Lung microvascular endothelial cell (primary cell): ENCODE measurements around the gene CFAP100. TPM values are rescaled to one million over a fixed set of nuclear protein-coding genes. Genes with fewer than 3 reads are reported as not detected.

ENCODE experiments used
- DNase-seq, 2 donors: peaks; one replicate each; pipeline versions ENCODE4 v3.0.0 to v3.0.0-alpha.2; 2010; ENCODE audit warnings: low read depth in 2 of 2
- total RNA-seq: library from RNA; depleted of rRNA; stranded (reverse); fragments of >200 nt; gene quantifications from 2 replicates; pipeline ENCODE4 v1.2.1, GENCODE V29; 2014

CFAP100 gene
- total RNA-seq, 1 donor from 2014 or later, result not detected

- peak in 1 of 2 donors; percentile 62 for DNase-seq
Measured at GRCh38 chr3:126356373-126357264, 38.1 kb upstream of the CFAP100 start.

DNA sequence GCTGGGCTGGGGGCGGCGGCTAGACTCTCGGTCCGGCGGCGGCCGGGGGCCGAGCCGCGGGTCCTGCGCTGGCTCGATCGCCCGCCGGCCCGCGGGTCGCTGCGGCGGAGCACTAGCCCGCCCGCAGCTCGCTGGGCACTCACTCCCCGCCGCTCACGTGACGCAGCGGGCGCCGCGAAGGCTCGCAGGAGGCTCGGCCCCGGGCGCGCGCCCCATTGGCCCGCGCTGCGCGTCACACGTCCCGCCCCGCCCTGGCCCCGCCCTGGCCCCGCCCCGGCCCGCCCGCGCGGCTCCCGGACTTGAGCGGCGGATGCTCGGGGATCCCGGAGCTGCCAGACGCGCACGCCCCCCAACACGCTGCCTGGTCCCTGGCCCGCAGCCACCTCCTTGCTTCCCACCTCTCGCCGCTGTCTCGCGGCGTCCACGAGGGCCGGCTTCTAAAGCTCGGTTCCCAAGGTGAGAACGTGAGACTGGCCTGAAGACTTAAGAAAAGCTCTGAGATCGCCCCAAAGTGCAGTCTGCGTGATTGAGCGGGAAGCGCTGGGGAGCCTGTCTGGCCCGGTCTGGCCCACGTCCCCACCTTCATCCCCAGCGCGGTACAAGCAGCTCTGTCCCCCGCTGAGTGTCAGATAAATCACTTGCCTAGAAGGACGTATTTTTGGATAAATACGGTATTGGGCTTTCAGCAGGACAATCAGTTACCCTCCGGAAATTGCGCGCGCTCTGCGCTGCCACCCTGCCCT lies 37.2 kb upstream of the CFAP100 start, which contains the start of gene KLF15:
Gene KLF15 (minus strand): TSS at position 114 of the 743 bp plus-strand sequence. CDS start 4,486 bp downstream, outside the sequence.
- peak; percentile 85 to 94 for DNase-seq

GRCh38 chr3:126358038-126358815 lies 36.5 kb upstream of the CFAP100 start:
- no peak for DNase-seq

DNA sequence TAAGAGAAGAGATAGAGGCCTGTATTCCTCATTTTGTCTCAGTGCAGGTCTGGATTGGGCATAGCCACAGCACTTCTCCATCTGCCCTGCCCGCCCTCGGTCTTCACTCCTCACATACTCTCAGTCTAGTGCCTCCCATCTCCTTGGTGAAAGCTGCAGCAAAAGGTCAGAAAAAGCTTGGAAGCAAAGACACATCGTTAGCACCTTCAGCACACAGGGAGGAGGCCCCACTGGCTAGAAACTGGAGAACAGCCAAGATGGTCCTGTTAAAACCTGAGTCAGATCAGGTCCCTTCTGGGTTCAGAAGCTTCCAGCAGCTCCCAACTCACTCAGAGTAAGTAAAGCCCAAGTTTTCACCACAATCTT lies 35.9 kb upstream of the CFAP100 start:
- no peak for DNase-seq

DNA sequence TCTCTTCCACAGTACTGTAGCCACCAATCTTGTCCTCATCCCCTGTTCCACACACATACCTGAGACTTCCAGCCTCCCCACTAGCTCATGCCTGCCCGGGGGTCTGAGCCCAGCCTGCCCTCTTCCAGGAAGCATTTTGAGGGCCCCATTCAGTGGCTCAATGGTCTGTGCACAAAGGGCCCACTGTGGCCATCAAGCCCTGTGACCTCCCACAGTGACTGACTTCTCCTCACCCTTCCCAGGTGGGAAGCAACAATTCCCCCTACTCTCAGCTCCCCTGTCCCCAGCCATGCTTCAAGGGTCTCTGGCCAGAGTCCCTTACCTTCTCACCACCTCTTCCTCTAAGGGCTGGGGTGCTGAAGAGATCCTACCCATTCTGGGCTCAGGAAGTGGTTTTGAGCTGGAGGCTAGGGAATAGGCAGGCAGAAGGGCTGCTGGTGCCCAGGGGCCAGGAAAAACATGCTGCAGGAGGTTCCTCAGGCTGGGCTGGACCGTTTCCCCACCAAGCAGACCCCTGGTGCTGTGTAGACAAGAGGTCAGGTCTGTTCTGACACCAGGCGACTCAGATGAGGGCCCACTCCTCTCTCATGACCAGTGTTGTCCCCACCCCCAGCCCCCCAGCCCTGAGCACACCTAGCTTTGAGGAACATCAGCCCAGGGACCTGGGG lies 34.5 kb upstream of the CFAP100 start:
- no peak for DNase-seq

GRCh38 chr3:126360714-126361060 lies 34.0 kb upstream of the CFAP100 start:
- DNase-seq, result no peak

GRCh38 chr3:126361211-126361610 lies 33.5 kb upstream of the CFAP100 start:
- no peak for DNase-seq

GRCh38 chr3:126364130-126364695 lies 30.5 kb upstream of the CFAP100 start:
- DNase-seq, result no peak

DNA sequence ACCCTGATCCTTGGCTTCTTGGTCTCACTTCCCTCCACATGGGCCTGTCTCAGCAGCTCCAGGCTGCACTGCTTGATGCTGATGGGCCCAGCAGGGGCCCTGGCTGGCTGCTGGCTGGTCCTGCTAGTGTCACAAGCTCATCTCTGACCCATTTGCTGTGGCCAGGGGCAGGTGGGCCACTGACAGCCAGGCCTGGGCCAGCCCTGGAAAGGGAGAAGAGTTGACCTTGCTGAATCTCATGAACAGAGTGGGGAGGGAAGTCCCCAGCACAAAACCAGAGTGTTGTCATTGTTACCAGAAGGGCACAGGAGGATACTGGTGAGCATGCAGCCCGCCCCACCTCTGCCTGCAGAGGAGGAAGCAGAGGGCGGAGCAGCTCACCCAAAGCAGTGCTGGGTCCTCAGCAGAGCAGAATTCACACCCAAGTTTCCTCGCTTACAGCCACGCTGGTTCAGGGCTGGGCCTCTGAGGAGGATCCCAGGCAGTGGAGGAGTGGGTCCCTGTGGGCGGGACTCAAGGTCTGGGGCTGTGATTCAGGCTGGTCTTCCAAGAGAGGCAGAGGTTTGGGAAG lies 29.9 kb upstream of the CFAP100 start:
- no peak for DNase-seq

- DNase-seq, result no peak
Measured at GRCh38 chr3:126365351-126366277, 29.1 kb upstream of the CFAP100 start.

DNA sequence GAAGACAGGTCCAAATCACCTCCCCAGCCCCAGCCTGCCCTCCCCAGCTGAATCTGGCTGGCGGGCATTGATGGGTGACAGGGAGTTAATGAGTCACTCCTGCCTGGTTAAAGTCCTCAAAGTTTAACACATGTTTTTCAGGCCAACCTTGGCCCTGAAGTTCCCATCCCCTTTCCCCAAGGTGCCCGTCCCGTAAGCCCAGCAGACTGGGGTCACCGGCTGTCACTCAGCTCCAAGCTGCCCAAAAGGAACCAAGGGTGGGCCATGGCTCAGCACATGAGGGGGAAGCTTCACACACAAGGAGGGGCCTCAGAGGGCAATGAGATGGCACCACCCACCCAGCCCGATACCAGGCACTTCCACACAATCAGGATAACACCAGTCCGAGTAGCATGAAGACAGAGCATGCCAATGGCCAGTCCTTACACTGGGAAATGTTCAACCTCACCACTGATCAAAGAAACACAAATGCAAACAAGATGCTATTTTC lies 27.3 kb upstream of the CFAP100 start:
- DNase-seq, result no peak

DNA sequence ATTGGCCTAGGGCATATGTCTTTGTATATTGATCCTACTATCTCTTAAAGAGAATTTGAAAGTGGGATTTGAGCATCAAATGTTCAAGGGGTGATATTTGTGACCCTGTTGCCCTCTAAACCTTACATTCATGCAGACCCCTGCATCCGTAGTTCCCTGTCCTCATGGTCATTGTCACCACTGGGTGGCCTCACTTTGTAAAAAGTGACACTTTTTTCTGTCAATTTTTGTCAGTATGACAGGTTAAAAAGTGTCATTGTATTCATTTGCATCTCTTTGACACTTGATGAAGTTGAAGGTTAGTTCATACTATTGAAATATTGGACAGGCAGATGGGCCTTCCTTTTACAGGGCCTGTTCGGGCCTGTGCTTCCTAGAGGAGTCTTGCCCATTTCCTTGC lies 25.2 kb upstream of the CFAP100 start:
- no peak for DNase-seq

DNA sequence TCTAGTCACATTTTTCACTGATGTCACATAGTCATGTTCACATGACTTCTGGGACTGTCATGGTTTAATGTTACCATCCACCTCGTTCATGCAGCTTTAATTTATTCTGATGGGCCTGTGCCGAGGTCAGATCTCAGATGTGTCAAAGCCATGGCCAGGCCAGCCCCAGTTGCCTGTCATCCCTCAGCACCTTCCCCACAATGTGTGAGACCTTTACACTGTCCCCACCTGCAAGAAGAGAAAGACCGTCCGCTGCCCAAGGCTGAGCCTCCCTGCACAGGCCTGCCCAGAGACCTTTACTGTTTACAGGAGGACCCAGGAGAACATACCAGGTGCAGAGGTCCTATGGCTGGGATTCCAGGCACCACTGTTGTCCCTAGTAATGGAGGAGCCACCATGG lies 24.7 kb upstream of the CFAP100 start:
- no peak for DNase-seq

GRCh38 chr3:126370606-126371005 lies 24.1 kb upstream of the CFAP100 start:
- DNase-seq, result no peak

DNA sequence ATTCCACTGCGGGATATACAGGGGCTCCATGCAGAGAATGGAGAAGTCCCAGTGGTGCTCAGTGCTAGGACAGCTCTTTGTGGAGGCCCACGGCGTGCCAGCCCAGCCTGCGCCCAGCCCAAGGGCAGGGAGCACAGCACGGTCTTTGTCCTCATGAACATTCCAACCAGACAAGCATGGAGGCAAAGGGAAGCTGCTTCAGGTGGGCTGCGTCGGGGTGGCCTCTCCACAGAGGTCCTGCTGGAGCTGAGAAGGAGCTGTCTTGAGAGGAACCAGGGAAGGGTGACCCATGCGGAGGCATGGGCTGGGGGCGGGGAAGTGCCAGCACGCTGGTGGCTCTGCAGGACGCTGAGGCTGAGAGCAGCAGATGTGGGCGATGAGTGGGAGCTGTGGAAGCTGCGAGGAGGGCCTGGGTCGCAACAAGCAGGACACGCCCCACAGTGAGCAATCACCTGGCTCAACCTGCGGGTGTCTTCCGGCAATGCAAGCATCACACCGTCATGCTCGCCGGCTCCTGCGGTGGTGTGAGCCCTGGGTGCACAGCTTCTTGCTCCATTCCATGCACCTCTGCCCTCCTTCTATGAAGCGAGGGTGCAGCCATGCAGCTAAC lies 23.5 kb upstream of the CFAP100 start:
- DNase-seq, result no peak

- no peak for DNase-seq
Measured at GRCh38 chr3:126372413-126373145, 22.1 kb upstream of the CFAP100 start.

DNA sequence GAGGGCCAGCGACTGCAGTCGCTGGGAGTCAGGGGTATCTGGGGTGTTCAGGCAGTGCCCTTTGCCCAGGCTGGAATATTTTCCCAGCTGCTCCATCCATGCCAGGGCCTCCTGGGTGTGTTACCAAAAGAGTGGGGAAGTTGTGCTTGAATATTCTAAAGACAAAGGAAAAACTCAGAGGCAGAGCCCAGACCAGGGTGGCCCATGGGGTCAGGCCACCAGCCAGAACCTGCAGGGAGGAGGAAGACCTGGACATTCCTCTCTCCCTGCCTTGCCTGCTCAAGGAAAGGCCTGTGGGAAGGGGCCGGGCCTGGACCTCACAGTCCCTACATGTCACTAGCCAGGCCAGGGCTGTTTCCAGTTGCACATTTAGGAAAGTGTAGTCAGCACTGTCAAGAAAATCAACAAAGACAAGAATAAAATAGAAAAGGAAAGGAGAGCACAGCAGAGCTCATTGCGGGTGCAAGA lies 21.5 kb upstream of the CFAP100 start:
- DNase-seq, result no peak
